MCF 10A (cell line): ENCODE data around the gene CENPVL2. TPM values are rescaled to one million over a fixed set of nuclear protein-coding genes. Genes with fewer than 3 reads are reported as not detected.
"Not testable (repeated sequence)": the region's sequence is repeated elsewhere in the genome, so short reads cannot be mapped to it uniquely, and the experiment has no call there.

Experiments used
- Bru-seq: library from RNA; stranded (reverse); fragments of 400-500 nt; gene quantifications from one replicate; lab custom pipeline; 2021; lab: Mats Ljungman, UMichigan
- BruChase-seq, 2 experiments: library from RNA; stranded (reverse); fragments of 400-500 nt; gene quantifications; one replicate each; lab custom pipeline; 2021; lab: Mats Ljungman, UMichigan
- BruUV-seq: library from RNA; stranded (reverse); fragments of 400-500 nt; replicated peaks from 2 replicates; lab custom pipeline; 2021; lab: Mats Ljungman, UMichigan
- CTCF ChIA-PET: fragments of 300-600 bp; sonication (Branson Sonifier 250); formaldehyde crosslinking; extraction: SDS; loops from one replicate; lab custom pipeline; 2021; ENCODE audit warnings: antibody characterized with exemption, inconsistent platforms; lab: Yijun Ruan, JAX
- POLR2A ChIA-PET: fragments of 300-600, 350-650 bp; sonication (Branson Sonifier 250); formaldehyde crosslinking; extraction: SDS; loops from one replicate; lab custom pipeline; 2020; ENCODE audit warnings: antibody characterized with exemption, inconsistent platforms; lab: Yijun Ruan, JAX
- DNase-seq: peaks from one replicate; pipeline ENCODE4 v3.0.0-alpha.2; 2018; ENCODE audit not compliant: unreplicated experiment
- H3K27ac Mint-ChIP-seq: one replicate; pipeline ENCODE4 v1.8.0; 2022; ENCODE audit warnings: mild to moderate bottlenecking, low read depth, mixed read lengths; ENCODE audit not compliant: unreplicated experiment
- H3K27me3 Mint-ChIP-seq: one replicate; pipeline ENCODE4 v1.8.0; 2022; ENCODE audit warnings: mixed read lengths; ENCODE audit not compliant: insufficient read depth, unreplicated experiment
- H3K36me3 Mint-ChIP-seq: one replicate; pipeline ENCODE4 v1.8.0; 2022; ENCODE audit warnings: mild to moderate bottlenecking, moderate library complexity, mixed read lengths; ENCODE audit not compliant: insufficient read depth, unreplicated experiment
- H3K4me1 Mint-ChIP-seq: one replicate; pipeline ENCODE4 v1.8.0; 2022; ENCODE audit warnings: mixed read lengths; ENCODE audit not compliant: insufficient read depth, unreplicated experiment
- H3K4me3 Mint-ChIP-seq: one replicate; pipeline ENCODE4 v1.8.0; 2022; ENCODE audit warnings: mild to moderate bottlenecking, moderate library complexity, mixed read lengths; ENCODE audit not compliant: unreplicated experiment
- H3K9me3 Mint-ChIP-seq: one replicate; pipeline ENCODE4 v1.8.0; 2022; ENCODE audit warnings: mixed read lengths; ENCODE audit not compliant: unreplicated experiment
- CTCF ChIP-seq: fragments of 200-600 bp; IDR thresholded peaks from one replicate; pipeline ENCODE4 v1.8.0; 2022; ENCODE audit warnings: antibody characterized with exemption, mild to moderate bottlenecking; ENCODE audit not compliant: unreplicated experiment
- intact Hi-C: fragments of 100-400 bp; cut with micrococcal nuclease; formaldehyde crosslinking; loops from 2 replicates; pipeline ENCODE4 v1.14.1; 2022
- long read RNA-seq: library from polyadenylated mRNA; stranded (forward); transcript quantifications from one replicate; pipeline ENCODE4 v2.0.0, GENCODE V29; 2022
- total RNA-seq: library from RNA; stranded (reverse); gene quantifications from 2 replicates; pipeline ENCODE4 v1.2.3, GENCODE V29; 2022

Gene CENPVL2
- not detected in 2 replicates for total RNA-seq
- Bru-seq, nascent RNA, result not detected
- not detected for BruChase-seq, experiment 1, labeled RNA remaining after a 6-hour chase
- not detected for BruChase-seq, experiment 2, labeled RNA remaining after a 2-hour chase
- long read RNA-seq, result 0 reads

- H3K36me3 Mint-ChIP-seq, intact Hi-C loops, H3K27ac Mint-ChIP-seq, BruUV-seq, H3K27me3 Mint-ChIP-seq, H3K9me3 Mint-ChIP-seq, H3K4me1 Mint-ChIP-seq, CTCF ChIA-PET, H3K4me3 Mint-ChIP-seq, POLR2A ChIA-PET, DNase-seq: not testable (repeated sequence)
Measured at GRCh38 chrX:51682720-51683062, at the start of gene CENPVL2. Gene CENPVL2 (minus strand): TSS chrX:51682831. CDS start chrX:51682831, 0 bp downstream.

- no peak for TF ChIP-seq CTCF
- Mint-ChIP-seq H3K4me3 (no peak overlapping the region), H3K4me1 (no peaks in the 10 kb centered on the region), H3K27me3 (peaks cover 59% of the 10 kb centered on the region), H3K27ac (no peak overlapping the region), H3K36me3 (no peaks in the 10 kb centered on the region), H3K9me3 (no peaks in the 10 kb centered on the region)
- intact Hi-C loops, result no loop called here
- ChIA-PET CTCF (interaction anchor here (0.5 kb wide), 1 partner anchor 307 kb away, joined by 3 read pairs; no protein-coding TSS in a partner anchor), POLR2A (no interaction called here)
- DNase-seq, result no peak
- BruUV-seq, result no TSS peak
Measured at GRCh38 chrX:51728202-51728601, 45.6 kb upstream of the CENPVL2 start.

GRCh38 chrX:51712943-51713647 lies 30.5 kb upstream of the CENPVL2 start:
- CTCF ChIA-PET, POLR2A ChIA-PET, H3K4me1 Mint-ChIP-seq, BruUV-seq, DNase-seq, H3K27me3 Mint-ChIP-seq, H3K27ac Mint-ChIP-seq, intact Hi-C loops, H3K9me3 Mint-ChIP-seq, H3K36me3 Mint-ChIP-seq, H3K4me3 Mint-ChIP-seq: not testable (repeated sequence)

- DNase-seq, H3K4me3 Mint-ChIP-seq, H3K36me3 Mint-ChIP-seq, intact Hi-C loops, CTCF ChIA-PET, H3K27me3 Mint-ChIP-seq, BruUV-seq, H3K9me3 Mint-ChIP-seq, H3K4me1 Mint-ChIP-seq, POLR2A ChIA-PET, H3K27ac Mint-ChIP-seq: not testable (repeated sequence)
Measured at GRCh38 chrX:51710277-51711164, 27.9 kb upstream of the CENPVL2 start, which contains the start of gene CENPVL1. Gene CENPVL1 (plus strand): TSS chrX:51710512. CDS start chrX:51710512, 0 bp downstream.

GRCh38 chrX:51697397-51697796 lies 14.8 kb upstream of the CENPVL2 start:
- no peak for TF ChIP-seq CTCF
- no peaks in the 10 kb centered on the region for H3K9me3 Mint-ChIP-seq
- ChIA-PET POLR2A (interaction anchor here (0.6 to 0.8 kb wide), 2 partner anchors 32 to 1386 kb away, joined by 3 read pairs; no protein-coding TSS in a partner anchor), CTCF (no interaction called here)
- H3K36me3 Mint-ChIP-seq, result no peaks in the 10 kb centered on the region
- no peaks in the 10 kb centered on the region for H3K4me1 Mint-ChIP-seq
- no peak for DNase-seq
- H3K27ac Mint-ChIP-seq, result no peak overlapping the region
- intact Hi-C loops, result no loop called here
- no TSS peak for BruUV-seq
- H3K4me3 Mint-ChIP-seq, result no peak overlapping the region
- H3K27me3 Mint-ChIP-seq, result peaks cover 68% of the 10 kb centered on the region
